GM10248 (cell line): ENCODE measurements around the gene AQR.

Experiments used
- CTCF ChIA-PET: fragments of 300-600 bp; sonication (Branson Sonifier 250); formaldehyde crosslinking; extraction: SDS; loops from one replicate; lab custom pipeline; 2021; ENCODE audit warnings: antibody characterized with exemption; lab: Yijun Ruan, JAX
- POLR2A ChIA-PET: fragments of 350-650 bp; sonication (Branson Sonifier 250); formaldehyde crosslinking; extraction: SDS; loops from one replicate; lab custom pipeline; 2020; ENCODE audit warnings: antibody characterized with exemption; lab: Yijun Ruan, JAX
- DNase-seq: peaks from one replicate; pipeline ENCODE4 v3.0.0; 2012; ENCODE audit errors: extremely low spot score
- CTCF ChIP-seq: IDR thresholded peaks from 2 replicates; pipeline ENCODE4 v1.5.1; 2012; ENCODE audit warnings: mild to moderate bottlenecking, low read depth; ENCODE audit errors: extremely low read depth, missing control alignments, control extremely low read depth

Gene AQR

DNA sequence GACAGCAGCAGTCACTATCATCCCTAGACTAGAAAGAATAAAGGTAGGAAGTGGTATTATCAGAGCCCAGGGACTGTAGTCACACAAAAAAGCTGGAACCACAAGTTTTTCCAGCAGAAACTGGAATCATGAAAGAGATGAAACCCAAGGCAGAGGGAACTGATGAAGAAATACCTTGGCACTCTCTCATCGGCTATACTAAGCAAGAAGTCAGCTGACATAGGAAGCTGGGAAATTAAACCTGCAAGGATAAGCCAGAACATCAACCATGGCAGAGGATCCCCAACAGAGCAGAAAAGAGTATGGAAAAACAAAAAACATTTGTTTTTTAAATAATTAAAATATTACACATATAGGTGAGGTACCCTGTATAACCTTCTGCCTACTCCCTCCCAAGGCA is 86.5 kb downstream of the AQR start:
- no peak for TF ChIP-seq CTCF
- POLR2A ChIA-PET, result no interaction called here
- CTCF ChIA-PET, result no interaction called here
- no peak for DNase-seq

- CTCF ChIA-PET, result interaction anchor here (1.2 to 1.5 kb wide), 3 partner anchors 9 to 43 kb away, joined by 3 read pairs; no protein-coding TSS in a partner anchor
- DNase-seq, result no peak
- POLR2A ChIA-PET, result no interaction called here
- TF ChIP-seq CTCF, result no peak
Observed at GRCh38 chr15:34879107-34879506, 90.4 kb downstream of the AQR start.

DNA sequence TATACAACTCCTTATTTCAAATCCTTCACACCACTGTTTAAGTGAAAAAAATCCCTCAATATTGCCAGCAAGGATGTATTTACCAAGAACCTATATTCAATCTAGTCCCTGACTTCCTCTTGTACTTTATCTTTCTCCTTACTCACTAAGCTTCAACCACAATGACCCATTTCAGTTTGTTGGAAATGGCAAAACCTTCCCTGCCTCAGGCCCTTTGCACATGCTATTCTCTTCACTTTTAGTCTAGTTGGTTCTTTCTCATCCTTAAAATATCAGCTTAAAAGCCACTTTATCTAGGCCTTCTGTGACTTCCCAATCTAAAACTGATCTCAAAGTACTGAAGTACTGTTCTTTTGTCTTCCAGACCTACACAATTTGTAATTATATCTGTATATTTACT is 92.9 kb downstream of the AQR start:
- no peak for TF ChIP-seq CTCF
- DNase-seq, result no peak
- ChIA-PET CTCF (no interaction called here), POLR2A (no interaction called here)

- no peak for DNase-seq
- TF ChIP-seq CTCF, result no peak
- POLR2A ChIA-PET, result no interaction called here
- CTCF ChIA-PET, result interaction anchor here (1.5 kb wide), 1 partner anchor 9 kb away, joined by 5 read pairs; no protein-coding TSS in a partner anchor
Observed at GRCh38 chr15:34869110-34869509, 100.4 kb downstream of the AQR start.

GRCh38 chr15:34865531-34865930 is 104.0 kb downstream of the AQR start:
- no peak for DNase-seq
- CTCF ChIA-PET, result no interaction called here
- POLR2A ChIA-PET, result no interaction called here
- no peak for TF ChIP-seq CTCF

DNA sequence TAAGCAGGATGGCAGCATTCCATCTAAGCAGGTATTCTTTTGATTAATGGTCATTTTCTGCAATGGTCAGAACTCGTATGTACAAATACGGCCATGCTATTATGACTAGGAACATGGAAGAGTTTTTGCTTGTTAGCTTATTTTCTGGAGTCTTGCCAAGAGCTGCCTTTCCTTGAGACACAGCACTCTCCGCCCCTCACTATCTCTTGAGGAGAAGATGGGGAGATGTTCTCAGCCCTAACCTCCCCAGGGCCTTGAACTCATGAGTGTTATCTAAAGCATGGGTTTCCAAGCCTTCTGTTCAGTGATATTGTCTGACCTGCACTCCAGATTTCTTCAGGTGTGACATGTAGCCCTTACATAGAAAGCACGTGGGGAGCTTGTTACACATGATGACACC is 108.3 kb downstream of the AQR start:
- POLR2A ChIA-PET, result no interaction called here
- no peak for DNase-seq
- TF ChIP-seq CTCF, result no peak
- CTCF ChIA-PET, result interaction anchor here (1.6 to 2.3 kb wide), 2 partner anchors 8 to 47 kb away, joined by 3 to 10 read pairs; no protein-coding TSS in a partner anchor

DNA sequence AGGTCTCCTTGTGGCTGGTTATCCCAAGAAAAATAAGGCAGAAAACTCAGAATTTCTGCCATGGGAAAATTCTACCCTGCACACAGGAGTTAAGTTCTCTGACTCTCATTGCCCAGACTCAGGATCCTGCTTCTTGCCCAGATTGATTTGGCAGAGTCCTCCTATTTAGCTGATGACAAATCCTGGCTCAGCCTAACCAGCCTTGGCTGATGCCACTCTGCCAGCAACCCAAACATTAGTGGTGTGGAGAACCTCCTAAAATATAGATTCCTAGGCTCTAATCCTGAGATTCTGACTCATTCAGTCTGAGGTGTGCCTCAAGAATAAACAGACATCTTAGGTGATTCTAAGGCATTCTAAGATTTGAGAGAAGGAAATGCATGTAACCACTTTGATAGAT is 113.6 kb downstream of the AQR start:
- no peak for TF ChIP-seq CTCF
- POLR2A ChIA-PET, result no interaction called here
- DNase-seq, result no peak
- CTCF ChIA-PET, result no interaction called here
